T follicular helper cell (primary cell): ENCODE measurements around the gene ERBB4.

Source experiments
- DNase-seq: peaks from one replicate; pipeline ENCODE4 v3.0.0-alpha.2; 2020; ENCODE audit warnings: low read depth

Gene ERBB4

DNA sequence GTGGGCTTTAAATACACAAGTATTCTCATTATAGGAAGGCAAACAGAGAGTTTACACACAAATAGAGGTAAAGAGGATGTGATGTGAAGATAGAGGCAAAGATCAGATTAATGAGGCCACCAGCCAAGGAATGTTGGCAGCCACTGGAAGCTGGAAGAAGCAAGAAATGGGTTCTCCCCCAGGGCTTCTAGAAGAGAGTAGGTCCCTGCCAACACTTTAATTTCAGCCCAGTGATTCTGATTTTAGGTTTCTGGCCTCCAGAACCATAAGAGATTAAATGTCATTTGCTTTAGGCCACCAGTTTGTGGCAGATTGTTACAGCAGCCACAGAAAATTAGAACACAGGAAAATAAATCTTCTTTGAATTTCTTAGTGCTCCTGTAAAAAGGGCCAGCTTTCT, 1065.5 kb downstream of the ERBB4 start:
- no peak for DNase-seq

DNA sequence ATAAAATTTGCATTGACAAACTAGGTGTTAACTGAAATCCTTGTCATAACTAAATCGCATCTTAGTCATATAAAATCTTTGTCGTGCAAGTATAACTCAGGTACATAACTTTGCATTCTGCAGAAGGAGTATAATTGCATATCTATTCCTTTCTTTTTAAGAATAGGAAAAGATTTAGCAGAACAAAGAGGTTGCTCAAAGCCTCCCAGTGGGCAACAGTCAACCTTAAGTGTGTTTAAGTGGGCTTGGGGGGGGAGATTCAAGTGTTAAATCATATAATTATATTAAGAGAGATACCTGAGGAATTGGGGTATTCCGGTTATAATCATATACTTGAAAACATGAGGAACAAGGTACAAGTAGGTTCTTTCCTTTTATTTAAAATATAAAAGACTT, 1068.9 kb downstream of the ERBB4 start:
- no peak for DNase-seq

DNA sequence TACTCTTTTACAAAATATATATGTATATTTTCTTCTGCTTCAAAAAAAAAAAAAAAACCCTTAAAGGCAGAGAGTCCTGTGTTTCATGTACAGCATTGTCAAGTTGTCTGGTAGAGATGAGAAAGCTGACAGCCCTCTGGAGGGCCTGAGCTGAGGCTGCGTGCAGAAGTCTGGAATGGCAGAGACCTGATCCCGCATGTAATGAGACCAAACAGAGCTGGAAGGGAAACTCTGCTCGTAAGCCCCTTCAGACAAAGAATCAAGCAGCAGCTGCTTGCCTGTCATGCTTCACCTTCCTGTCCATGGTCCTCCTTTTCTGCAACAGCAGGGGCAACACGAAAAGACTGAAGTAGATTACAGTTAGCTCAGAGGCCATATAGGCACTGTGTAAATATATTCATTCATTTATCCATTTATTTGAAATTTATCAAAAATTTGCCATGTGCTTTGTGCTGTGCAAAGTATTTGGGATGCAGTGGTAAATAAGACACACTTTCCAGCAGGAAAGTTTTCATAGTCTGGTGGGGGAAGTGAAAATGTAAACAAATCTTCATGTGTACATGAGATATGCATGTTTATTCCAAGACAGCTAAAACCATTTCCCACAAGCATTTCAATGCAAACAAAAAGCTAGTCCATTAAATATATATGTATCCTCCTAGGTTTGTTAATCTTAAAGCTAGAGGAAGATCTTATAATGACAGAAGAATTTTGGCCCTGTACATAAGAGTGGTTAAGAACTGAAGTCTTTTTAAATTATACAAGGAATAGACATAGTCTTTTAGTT, 1069.5 kb downstream of the ERBB4 start:
- no peak for DNase-seq

DNA sequence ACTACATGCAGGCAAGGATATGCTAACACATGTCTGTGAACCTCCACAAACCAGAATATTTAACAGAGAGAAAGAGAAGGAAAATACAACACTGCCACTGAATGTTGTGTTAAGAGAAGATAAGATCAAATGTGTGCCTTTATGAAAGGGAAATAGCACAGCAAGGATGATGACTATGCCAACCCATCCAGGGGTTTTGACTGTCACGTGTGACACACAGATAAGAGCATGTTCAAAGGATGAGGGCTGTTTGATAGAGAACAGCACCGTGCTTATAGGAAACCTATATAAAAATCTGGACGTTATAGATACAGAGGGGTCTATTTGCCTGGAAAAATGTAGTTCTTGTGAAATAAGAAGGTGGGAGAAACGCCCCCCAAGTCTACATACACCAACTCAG, 1070.4 kb downstream of the ERBB4 start:
- no peak for DNase-seq

DNA sequence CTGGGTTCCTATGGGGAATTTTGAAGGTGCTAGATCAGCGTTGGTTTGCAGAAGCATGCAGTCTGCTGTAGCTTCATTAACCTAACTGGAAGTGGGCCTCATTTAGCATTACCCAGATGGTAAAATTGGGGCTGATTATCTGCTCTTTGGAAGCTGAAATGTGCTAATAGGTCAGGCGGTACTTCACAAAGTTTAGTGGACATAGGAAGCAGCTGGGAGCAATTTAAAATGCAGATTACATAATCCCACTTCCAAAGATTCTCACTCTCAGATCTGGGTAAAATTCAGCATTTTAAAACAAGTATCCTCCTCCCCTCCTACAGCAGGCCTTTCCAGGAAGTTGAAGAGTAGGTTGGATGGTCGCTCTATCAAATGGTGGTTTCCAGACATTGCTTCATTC, 1075.2 kb downstream of the ERBB4 start:
- no peak for DNase-seq

DNA sequence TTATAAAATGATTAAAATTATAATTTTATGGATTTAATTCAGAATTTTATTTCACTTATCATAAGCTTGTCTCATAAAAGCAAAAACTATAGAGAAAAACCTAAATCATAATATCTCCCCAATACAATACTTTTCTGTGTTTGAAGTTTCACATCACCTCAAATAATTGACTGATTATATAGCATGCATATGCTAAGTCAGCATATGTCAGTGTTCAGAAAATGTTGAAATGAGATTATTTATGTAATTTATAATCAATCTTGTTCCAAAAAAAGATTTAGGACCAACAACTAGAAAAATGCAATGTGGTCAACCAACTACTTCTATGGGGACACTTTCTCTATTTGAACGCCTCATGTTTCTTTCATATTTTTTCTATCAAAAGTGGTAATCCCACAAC, 1079.6 kb downstream of the ERBB4 start:
- no peak for DNase-seq

DNA sequence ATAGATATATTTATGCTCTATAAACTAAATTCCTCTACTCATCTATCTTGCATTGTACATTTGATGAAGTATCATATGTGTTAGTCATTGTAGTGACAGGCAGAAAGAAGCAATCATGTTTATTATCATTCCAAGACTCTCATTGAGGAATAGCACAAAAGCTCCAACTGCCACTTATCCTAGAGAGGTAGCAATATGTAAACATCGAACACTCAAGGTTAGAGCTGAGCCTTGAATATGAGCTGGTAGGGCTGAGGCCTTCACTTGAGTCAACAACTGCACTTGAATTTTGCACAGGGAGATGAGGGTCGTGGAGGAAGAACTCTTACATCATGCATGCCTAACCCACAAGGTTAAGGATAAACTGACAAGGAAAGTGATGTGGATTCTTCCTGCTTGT, 1081.3 kb downstream of the ERBB4 start:
- no peak for DNase-seq

DNA sequence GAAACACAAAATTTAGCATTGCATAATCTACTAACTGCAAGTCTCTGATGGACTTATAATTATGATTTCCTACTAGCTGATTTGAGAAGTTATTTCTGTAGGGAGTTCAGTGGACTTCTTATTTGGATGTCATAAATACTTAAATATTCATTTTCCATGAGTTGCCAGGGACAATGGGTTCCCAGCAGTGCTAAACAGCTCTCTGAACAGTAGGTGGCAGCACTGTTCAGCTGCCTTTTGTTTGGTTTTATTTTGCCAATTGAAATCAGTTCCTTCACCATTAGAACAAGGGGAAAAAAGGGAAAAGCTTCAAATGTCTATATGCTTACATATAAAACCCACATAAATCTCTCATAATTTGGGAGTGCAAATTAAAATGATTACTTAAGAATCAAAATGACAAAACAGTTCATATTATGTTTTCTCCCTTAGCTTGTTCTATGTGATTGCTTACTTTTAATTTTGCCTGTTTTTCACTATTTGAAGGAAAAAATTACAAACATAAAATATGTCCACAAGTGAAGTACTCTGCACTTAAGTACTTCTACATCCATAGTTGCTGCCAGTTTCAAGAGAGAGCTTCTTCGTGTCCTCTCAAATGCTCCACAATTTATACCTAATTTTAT, 1083.3 kb downstream of the ERBB4 start:
- no peak for DNase-seq

DNA sequence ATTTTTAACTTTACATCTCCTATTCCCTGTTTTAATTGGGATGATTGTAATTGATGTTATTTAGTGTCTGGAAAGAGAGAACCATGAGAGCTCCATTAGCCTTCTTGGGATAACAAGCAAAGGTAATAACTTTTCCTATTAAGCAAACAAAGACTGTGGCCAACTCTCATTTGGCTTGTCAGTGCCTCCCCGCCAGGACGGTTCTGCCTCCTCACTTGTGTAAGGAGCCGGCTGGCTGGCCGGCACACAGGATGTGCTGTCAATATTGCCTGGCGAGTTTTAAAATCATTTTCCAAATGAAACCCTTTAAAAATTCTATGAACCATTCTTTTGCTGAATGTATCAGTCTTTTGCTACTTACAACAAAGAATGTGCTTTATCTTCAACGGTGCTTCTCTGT, 1083.9 kb downstream of the ERBB4 start:
- DNase-seq: no peak

DNA sequence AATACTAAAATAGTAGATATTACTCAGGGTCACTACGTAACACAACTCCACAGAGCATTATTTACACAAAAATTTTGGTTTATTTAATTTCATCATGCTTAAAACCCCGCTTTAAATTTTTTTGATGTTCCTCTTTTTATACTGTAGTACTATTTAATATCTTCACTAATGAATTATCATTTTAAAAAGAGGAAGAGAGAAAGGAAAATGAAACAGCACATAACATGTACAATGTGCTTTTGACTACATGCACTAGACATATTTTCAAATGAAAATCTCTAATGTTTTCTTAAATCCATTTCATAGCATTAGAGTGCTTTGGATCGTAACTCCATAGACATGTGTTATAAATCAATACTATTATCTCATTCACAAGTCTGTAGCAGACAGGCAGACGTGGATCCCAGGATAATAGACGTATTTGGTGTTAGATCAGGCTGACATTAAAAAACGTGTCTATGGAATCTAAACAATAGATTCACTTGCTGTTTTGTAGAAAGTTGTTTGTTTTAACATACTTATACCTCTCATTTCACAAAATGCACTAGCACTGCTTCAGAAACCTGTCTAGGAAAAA, 1085.2 kb downstream of the ERBB4 start:
- no peak for DNase-seq

DNA sequence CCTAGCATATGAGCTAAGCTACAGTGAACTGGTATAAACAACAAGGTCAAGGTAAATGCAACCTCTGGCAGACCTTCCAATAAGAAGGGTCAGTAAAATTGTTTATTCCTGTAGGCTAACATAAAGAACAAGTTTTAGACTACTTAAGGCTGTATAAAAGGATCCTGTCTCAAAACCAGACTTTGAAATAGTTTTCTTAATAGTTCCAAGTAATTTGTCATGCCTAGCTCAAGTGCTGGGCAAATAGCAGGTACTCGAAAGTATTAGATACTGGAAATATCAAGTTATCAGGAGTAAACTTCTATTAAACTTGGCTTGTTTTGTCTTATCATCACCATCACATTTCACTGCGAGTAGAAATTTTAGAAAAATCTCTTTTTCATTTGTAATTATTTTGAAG, 1087.0 kb downstream of the ERBB4 start:
- no peak for DNase-seq

DNA sequence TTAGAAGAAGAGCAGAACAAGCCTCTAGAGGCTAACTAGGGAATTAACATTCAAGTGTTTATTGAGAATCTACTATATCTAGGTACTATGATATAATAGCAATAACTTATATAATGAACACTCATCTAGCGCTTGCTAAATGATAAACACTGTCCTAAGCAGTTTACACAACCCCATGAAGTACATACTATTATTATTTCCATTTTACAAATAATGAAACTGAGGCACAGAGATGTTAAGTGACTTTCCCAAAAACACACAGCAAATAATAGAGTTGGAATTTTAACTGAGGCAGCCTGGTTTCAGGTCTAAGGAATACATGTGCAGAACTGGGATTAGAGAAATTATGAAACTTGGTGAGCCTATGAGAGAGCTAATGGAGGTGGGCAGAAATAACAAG, 1088.8 kb downstream of the ERBB4 start:
- no peak for DNase-seq

DNA sequence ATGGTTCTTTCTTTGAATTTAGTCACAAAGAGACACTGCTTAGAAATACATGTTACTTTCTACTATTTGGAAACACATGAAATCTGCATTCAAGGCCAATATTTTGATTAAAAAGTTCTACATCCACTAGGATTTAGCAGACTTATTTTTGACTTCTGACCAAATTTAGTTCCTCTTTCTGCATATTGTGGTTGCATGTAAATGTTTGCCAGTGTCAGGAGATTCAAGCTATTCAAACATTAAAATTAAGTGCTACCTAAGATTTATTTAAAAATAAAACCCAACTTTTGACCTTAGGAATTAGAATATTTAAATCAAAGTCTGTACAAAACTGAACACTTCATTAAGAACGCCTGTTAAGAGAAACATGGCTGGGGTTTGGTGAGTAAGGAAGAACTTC, 1091.1 kb downstream of the ERBB4 start:
- DNase-seq: no peak

DNA sequence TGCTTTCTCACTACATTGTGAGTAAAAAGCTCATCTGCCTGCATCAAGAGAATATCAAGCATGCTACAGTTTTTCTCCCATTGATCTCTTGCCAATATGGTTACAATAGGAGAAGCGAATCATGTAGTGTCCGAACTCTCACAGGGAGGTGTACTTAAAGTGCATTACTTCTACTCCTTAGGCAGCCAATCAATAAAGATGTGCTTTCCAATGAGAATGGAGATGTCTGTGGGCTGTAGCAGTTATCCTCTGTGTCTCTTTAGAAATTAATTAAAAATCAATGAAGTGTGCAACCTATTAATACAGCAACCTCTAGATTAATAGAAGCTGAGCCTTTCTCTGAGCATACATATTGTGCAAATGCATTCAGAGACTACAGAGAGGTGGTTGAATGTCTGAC, 1098.5 kb downstream of the ERBB4 start:
- DNase-seq: no peak

DNA sequence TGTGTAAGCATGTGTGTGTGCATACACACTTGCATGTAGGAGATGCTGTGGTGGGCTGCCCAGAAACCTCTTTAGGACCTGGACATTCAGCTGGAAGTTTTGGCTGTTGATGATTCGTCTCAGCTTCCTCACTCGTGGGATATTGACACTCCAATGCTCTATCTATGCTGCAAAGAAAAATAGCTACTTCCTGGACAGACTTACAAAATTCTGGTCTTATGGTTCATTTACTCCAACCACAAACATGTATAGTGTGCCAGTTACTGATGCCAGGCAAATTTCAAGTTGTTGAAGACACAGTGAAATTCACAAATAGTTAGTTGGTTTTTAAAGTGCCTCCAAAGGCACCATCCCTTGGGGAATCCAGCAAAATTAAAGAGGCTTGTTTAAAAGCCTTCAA, 1099.6 kb downstream of the ERBB4 start:
- DNase-seq: no peak

DNA sequence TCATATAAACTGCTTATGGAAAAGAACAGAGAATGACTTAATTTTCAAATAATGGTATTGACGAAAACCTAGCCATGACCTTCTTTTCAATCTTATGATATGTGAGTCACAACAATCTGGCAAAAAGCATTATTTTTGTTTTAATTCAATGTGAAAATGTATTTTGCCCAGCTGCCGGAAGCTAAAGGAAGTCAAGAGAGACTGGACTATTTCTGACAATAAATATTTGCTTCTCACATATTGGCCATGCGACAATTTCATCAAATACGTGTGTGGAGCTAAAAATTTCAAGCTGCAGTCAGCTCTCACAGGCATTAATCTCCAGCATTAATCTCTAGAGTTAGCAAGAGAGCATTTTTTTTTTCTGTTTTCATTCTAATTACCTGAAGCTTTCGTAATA, 1101.2 kb downstream of the ERBB4 start:
- no peak for DNase-seq

DNA sequence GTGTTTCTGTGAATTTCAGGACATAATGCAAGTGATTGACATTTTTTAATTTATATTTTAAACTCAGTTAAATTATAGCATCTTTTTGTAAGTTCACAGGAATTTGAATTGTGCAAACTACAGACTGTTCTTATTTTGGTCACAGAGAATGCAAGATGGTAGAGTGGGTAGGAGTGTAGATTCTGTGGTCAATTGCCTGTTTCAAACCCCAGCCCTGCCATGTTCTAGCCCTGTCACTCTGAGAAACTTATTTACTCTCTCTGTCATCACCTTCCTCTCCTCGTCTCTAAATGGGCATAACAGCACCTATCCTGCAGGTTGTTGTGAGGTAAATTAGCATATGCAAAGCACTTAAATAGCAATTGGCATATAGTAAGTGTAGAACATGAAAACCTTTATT, 1102.4 kb downstream of the ERBB4 start:
- DNase-seq: no peak

DNA sequence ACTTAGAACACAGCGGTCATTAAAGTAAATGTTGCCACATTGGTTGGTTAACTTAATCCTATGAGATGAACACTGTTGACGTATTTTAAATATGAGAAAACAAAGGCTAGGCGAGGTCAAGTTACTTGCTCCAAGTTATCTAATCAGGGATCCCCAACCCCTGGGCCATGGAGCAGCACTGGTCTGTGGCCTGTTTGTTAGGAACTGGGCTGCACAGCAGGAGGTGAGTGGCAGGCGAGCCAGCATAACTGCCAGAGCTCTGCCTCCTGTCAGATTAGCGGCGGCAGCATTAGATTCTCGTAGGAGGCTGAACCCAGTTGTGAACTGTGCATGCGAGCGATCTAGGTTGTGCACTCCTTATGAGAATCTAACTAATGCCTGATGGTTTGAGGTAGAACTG, 1103.3 kb downstream of the ERBB4 start:
- no peak for DNase-seq

DNA sequence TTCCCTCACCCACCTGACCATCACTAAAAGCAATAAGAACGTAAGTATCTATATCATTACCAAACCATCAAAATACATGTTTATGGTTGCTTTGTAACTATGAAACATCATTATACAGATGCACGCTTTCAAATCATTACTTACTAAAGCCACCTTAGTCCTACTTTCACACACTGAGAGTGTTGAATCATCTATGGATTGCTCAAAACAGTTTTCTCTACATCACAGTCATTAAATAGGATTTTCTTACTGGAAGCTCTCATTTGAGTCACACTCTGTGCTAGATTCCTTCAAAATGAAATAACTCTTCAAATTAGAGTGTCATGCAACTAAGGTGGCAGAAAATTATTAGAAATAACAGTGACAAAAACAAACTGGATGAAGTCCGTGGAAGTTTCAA, 1103.8 kb downstream of the ERBB4 start:
- no peak for DNase-seq

DNA sequence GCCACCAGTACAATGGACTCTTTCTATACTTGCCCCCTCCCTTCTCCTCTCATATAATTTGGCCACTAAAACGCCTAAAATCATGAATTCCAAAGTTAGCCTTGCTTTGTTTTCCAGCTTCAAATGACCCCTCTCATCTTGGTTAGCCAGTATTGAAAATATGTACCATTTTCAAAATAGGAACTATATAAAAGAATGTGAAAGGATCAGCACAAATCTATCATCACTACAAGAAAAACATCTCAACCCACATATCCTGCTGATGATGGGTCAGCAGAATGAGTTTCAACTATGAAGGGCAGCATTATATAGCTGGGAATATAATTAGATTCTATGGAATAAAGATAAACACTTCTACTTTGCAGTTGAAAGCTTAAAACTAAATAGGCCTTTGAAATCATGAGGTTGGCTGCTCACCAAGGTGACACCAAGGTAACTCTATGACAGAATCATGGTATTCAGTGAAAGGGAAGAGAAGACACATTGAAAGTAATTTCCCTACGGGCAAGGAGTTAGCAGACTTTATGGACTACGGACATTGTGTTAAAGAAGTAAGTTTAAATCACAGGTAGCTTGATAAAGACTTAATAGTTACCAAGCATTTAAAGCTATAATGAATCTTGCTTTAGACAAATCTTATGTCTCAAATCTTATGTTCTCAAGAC, 1109.2 kb downstream of the ERBB4 start:
- DNase-seq: no peak

DNA sequence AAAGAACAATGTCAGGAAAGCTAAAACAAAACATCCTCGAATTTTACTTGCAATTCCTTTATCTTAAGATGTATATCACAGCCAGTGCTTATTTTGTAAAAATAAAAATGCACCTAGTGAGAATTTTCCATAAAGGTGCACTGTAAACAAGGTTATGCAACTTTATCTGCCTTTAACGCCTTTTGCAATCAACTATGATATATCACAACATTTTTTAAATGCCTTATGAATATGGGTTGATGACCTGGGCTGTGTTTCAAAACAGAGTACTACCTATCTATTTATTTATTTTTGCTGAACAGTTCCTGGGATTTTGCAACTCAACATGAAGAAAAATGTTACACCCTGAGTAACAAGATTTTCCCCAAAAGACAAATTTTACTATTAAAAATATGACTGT, 1112.4 kb downstream of the ERBB4 start:
- no peak for DNase-seq

DNA sequence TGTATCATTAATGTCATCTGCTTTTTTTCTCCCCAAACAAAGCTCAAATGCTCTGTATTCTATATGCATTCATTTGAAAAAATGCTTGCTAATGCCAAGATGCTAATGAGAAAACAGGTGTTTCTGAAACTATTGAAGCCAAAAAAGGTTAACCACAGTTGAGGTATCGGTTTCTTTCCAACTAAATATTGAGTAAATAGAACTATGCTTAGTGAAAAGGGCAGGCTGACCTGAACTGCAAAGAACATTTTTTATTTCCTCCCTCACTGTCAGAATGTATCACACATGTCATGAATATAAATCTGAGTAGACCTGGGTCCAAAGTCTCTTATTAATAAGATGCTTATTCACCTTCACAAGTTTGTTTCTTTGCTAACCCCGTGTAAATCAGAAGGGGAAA, 1115.6 kb downstream of the ERBB4 start:
- no peak for DNase-seq

DNA sequence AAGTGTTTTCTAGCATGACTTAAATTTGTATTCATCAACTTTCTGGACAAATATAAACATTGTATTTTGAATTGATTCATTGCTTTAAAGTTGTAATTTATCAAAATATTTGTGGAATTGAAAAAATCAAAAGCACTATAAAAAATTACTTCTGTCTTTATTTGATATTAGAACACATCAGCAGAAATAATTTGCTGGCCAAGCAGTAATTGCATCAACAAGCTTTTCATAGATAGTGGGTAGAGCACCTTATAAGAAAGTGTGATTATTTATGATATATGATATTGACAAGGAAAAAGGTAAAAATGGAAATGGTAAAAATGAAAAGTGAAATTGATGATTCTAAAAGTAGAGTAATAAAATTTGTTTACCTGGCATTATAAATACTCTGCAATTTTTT, 1121.1 kb downstream of the ERBB4 start:
- no peak for DNase-seq
